Endometrium (tissue), 2 donors: ENCODE measurements around the gene ADAM10.
A peak's percentile ranks its signal among the peaks of the same experiment; 100 is the strongest.
"Not testable (repeated sequence)": the region's sequence is repeated elsewhere in the genome, so short reads cannot be mapped to it uniquely, and the experiment has no call there.

ENCODE experiments used
- FAIRE-seq: peaks from 2 replicates; lab custom pipeline; 2012; peaks lifted over from hg19 to GRCh38; lab: Jason Lieb, UNC
- donor health status: control.
- donor health status: control.

Gene ADAM10

DNA sequence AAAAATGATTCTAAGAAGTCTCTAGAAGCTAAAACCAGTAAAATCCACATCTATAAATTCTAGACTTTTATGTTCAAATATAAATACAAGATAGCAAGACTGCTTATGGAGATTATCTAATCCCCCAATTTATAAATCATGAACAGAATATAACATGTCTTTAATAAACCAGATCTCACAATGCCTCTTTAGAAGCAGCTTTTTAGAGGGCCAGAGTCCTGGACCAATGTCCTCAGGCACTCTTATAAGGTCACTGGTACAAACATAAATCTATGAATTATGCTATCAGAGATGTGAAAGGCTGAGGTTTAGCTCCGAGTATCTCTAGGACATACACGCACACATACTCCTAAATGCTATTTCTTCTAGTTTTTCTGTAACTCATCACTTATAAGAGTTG, 78.3 kb downstream of the ADAM10 start:
- no peak for FAIRE-seq

DNA sequence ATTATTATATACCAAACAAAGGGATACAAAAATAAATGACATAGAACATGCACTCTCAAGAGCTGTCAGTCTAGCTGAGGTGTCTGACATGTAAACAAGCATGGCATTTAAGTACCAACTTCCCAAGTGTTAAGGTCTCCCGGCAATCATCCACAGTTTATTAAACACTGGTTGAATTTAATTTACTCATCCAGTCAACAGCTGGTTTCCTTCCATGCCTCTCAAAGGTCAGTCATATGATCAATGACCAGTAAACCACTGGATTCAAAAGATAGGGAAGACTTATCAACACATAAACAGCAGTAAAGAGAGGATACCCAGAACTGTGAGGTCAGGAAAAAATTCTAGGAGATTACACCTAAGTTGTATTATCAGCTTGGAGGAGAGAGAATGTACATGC, 80.4 kb downstream of the ADAM10 start:
- no peak for FAIRE-seq

DNA sequence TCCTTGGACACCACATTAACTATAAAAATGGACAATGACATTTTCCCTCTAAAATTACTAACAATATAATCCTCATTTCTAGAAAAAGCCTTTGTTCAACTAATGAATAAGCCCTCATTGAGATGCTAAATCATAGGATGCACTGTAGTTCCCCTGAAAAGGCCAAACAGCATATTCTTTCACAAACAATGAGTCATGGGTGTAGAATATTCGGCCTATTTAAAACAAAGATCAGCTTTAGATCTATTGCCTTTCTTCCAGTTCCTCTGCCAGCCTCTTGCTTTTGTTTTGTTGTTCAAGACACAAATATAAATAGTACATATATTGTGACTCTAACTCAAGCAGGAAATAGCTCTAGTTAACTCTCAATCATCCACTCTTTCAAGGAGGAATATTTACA, 82.5 kb downstream of the ADAM10 start:
- FAIRE-seq = no peak

DNA sequence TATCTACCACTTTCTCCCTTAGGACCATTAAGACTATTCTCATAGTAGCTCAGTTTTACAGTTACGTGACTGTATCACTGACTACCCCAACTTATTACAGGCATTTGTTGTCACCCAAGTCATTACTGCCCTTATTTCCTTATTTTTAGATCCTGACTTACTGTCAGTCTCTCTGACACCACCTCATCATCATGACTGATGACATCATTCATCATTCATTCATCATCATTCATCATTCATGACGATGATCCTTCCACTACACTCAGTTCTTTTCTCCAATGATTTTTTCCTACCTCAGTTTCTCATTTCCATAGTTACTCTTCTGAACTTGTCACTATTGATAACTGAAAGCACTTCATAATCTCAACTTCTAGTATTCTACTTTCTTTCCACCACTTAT, 83.8 kb downstream of the ADAM10 start:
- FAIRE-seq = no peak

DNA sequence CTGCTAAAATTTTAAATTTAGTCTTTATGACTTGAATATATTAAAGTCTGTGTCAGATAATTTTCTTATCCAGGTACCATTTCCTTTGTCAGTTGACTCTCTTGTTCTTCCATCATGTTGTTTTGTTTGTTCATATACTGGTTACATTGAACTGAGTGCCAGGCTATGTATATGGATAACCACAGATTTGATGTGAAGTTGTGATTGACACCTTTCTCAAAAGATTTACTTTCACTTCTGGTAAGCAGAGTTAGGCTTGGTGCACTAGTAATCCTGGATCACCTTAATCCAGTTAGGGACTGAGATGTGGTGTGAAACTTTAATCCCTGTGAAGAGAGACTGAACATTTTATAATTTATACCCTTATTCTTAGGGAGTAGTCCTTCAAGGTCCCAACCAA, 99.4 kb downstream of the ADAM10 start:
- FAIRE-seq = no peak

DNA sequence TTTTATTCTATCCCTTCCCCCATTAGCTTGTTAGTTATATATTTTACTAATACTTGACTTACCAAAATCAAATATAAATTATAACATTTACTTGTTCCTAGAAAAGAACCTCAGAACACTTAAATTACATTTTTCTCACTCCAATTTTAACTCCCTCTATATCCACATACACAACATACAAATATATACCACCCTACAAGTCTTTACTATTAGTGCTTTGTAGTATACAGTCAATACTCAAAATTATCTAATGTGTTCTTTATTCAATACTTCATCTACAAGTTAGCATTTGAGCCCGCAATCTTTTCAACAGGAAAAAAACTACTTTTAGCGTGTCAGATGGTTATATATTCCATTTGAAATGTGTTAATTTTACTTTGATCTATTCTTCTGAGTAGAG, 100.3 kb downstream of the ADAM10 start:
- FAIRE-seq = no peak

DNA sequence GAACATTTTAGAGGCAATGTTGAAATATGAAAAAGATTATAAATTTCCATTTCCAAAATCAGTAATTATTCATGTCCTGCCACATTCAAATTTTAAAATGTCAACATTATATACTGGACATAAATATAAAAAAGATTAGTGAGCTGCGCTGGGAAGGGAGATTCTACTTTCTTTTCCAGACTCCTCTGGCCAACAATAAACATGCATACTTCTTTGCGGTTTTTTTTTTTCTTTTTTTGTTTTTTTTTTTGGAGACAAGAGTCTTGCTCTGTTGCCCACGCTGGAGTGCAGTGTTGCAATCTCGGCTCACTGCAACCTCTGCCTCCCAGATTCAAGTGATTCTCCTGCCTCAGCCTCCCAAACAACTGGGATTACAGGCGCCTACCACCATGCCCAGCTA, 105.5 kb downstream of the ADAM10 start:
- no peak for FAIRE-seq

DNA sequence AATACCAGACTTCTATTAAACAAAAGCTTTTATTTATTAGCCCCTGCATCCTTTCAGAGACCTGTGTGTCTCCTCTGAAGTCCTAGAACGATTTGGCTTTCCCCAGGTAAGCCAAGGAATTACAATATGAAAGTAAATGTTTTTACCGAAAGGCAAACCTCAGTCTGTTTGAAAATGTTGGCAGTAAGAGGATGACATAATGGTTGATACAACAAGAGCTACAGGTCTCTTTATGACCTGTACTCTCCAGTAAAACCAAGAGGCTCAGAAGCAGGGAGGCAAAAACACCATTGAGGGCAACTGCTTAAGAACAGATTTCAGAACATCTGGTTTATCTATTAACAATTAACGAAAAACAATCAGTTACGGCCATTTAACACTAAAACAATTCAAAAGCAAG, 107.8 kb downstream of the ADAM10 start:
- no peak for FAIRE-seq

DNA sequence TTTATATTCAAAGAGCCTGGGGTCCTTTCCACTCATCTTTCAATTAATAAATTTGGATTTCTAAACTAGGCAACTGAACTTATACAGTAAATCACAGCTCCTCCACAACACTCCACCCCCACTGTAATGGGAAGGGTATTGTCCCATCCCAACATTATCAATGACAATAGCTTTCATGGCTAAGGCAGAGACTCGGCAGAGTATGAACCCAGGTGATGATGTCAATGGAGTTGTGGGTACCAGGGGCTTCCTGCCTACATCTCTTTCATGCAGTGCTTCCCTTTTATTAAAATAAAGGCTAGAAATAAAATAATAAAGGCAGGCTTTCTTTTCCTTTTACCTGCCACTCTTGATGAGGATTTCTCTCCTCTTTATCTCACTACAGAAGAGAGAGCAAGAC, 109.5 kb downstream of the ADAM10 start:
- no peak for FAIRE-seq

DNA sequence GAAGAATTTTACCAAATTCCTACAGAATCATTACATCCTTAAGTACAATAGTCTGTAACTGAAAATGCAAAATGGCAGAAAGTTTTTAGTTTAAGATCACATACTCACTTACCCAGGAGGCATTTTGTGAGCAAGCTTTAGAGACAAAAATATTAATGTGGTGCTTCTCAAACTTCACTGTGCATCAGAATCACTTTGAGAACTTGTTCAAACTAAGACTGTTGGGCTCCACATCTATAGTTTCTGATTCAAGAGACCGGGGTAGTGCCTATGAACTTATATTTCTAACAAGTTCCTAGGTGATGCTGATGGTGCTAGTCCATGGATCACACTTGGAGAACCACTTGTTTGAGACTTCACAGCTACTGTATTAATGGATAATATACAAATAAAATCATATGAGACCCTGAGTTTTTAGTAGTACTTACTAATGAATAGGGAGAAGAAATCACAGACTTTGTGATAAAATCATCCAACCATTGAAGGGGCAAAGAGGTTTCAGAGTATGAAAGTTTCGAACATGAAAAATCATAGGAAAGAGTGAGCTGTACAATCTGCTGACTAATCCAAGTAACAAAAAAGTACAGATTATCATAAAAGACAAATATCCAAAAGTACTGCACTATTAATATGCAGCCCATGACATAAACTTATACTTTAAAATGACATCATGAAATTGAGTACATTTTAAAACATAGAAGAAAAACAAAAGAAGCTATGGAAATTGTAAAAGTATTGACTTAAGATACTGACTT, 110.3 kb downstream of the ADAM10 start:
- no peak for FAIRE-seq

DNA sequence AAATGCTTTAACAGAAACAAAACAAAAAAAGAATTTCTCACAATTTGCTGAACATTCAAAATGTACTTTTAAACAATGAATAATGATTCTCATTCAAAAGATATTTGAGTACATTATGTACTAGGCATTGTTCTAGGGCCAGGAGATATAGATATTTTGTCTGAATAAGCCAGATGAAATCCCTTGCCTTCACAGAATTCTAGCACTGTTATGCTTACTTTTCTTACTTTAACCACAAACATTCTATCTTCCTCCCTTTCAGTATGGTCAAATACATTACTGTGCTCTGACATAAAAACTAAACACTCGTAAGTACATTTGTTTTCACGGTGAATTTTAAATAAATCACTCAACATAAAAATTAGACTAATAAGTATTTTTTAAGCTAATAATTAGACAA, 116.7 kb downstream of the ADAM10 start:
- FAIRE-seq = no peak

DNA sequence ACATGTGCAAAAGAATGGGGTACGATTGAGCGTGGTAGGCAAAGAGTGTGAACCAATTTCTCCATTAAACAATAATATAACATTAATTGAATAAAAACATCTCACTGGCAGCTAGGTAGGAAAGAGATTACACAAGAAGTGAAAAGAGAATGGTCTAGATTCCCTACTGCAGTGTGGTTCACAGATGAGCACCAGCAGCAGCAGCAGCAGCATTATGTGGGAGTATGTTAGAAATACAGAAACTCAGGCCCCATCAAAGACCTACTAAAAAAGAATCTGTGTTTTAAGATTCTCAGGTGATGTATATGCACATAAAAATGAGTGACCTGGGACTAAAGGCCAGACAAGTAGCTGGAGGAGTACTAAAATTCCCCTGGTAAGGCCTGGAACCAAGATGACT, 118.2 kb downstream of the ADAM10 start:
- FAIRE-seq = no peak

DNA sequence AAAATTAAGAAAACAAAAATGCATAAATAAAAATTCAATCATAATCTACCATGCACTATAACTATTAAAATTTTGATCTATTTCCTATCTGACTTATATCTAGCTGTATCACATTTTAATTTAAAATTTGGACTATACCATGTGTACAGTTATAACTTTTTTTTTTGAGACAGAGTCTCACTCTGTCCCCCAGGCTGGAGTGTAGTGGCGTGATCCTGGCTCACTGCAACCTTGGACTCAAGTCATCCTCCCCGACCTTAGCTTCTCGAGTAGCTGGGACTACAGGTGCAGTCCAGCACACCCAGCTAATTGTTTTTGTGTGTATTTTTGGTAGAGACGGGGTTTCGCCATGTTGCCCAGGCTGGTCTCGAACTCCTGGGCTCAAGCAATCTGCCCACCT, 119.9 kb downstream of the ADAM10 start:
- no peak for FAIRE-seq

DNA sequence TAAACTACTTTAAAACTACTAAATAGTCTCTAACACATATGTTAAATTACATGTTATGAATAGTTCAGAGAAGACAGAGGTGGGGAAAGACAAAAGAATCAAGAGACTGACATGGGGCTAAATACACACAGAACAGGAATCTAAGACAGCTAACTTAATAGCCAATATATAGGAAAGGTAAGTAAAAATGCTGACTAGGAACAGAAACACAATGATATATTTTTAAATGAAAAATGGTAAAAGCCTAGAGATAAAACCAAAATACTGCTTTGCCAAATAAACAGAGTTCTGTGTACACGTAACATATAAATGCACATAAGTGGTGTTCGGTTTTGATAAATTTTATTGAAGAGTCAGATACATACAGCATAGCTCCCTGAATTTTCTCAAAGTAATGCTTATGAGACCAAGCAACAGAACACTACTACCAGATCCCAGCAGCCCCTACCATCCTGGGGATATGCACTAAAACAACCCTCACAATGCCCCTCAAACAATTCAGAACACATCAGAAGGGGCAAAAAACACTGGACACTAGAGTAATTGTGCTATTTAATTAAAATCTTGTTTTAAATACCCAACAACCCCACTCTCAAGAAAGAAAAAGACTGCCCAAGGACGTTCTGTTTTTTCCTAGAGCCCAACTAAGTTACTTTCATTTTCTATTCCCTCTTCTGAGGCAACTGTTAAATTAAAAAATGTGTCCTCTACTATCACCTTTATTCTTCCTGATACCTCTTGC, 121.1 kb downstream of the ADAM10 start:
- no peak for FAIRE-seq

DNA sequence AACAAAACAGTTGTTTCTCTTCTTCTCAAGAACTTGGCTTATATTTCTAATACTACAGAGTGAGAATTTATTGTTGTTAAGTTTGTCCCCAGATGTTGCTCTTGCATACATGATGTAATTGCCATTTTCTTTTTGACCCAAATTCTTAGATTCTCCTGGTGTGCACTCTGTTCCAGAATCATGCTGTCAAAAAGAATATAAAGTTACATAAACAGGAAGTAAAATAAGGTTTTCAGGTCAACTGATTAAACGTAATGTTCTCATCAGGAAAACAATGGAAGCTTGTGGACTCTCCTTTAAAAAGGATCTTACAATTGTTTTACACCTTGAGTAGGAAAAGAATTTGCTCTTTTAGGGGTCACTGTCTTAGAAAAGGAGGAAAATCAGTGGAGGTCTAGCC, 121.8 kb downstream of the ADAM10 start:
- peak; percentile 23 for FAIRE-seq

DNA sequence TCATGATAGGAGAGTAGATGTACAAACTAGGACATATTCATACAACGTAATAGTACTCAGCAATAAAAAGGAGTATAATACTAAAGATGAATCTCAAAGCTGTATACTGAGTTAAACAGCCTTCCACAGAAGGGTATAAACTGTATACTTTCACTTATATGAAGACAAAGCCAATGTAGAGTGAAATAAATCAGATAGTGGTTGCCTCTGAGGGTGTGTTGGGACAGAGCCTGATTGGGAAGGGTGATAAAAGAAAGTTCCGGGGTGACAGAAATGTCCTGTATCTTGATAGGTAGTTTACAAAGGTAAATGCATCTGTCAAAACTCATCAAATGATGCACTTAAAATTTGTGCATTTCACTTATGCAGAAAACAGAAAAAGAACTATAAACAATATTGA, 122.5 kb downstream of the ADAM10 start:
- FAIRE-seq = no peak

DNA sequence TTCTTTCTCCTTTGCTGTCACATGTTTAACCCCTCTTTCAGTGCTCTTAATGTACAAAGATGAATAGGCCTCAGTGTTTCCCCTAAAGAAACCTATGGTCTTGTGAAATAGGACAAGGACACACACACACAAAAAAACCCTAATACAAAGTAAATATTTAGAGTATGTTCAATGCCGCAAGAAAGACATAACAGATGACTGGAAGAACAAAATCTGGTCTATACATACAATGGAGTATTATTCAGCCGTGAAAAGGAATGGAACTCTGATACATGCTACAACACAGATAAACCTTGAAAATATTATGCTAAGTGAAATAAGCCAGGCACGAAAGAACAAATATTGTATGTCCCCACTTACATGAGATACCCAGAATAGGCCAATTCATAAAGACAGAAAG, 123.1 kb downstream of the ADAM10 start:
- FAIRE-seq = no peak

DNA sequence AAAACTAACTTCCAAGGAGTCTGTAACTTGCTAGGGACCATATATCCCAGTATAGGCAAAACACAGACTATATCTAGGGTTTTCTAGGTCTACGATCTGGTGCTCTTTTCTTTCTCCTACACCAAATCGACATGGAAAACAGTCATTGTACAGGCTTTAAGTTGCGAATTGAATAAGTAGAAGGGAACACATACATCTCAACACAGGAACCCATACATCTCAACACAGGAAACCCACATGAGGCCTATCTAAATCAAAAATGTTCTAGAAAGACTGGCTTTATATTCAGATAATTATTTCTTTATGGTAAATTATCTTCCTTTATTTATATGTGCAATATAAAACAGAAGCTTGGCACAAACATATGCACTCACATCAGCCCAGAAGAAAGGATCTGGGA, 126.6 kb downstream of the ADAM10 start:
- no peak for FAIRE-seq

DNA sequence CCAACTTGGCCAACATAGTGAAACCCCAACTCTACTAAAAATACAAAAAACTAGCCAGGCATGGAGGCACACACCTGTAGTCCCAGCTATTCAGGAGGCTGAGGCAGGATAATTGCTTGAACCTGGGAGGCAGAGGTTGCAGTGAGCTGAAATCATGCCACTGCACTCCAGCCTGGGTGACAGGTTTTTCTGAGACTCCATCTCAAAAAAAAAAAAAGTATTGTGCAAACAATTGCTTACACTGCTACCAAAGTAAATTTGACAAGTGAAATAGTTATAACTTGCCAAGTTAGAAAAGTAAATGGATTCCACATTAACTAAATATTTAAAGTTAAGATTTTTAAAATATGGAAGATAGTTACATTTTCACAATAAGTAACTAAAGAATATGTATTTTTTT, 129.2 kb downstream of the ADAM10 start:
- not testable (repeated sequence) for FAIRE-seq

DNA sequence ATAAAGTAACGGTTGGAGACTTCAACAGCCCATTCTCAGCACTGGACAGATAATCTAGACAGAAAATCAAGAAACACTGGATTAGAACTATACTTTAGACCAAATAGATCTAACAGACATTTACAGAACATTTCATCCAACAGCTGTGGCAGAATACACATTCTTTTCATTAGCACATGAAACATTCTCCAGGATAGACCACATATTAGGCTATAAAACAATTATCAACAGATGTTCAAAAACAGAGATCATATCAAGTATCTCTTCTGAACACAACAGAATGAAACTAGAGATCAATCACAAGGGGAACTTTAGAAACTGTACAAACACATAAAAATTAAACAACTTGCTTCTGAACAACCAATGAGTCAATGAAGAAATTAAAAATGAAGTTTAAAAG, 133.3 kb downstream of the ADAM10 start:
- peak; percentile 99 for FAIRE-seq

DNA sequence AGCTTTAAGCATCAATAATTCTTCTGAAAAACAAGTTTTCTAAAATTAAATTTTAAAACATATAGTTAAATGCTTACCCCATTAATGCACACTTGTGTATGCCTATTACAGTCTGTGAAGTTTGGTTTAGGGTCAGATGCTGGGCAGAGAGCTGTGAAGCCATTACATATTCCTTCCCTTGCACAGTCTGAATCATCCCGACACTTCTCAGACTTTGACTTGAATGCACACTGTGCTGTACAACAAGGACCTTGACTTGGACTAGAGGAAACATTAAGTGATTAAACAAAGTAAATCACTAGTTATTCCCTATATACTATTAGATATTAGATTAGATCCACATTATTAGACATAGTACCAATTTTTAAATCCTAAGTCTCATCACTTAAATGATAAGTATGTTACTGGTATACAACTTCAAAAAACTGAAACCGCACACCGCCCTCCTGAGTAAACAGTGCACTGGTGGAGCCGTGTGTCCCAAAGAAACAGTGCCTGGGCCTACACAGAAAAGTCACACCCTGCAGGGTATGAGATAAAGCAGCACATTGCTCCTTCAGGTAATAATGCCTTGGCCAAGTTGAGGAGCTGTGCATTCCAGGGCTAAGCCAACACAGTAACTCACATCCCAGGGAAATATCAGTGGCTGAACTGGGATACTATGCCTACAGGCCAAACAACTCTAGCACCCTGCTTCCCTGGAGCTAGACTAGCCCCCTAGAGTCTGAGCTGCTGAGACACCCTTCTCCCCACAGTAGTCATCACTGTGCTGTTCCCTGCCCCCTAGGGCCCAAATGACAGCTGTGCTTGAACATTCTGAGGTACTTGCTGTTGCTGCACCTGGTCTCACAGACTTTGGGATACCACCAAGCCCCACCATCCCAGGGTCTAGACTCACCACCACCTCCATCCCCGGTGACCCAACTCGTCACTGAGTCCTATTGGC, 137.5 kb downstream of the ADAM10 start:
- no peak for FAIRE-seq

DNA sequence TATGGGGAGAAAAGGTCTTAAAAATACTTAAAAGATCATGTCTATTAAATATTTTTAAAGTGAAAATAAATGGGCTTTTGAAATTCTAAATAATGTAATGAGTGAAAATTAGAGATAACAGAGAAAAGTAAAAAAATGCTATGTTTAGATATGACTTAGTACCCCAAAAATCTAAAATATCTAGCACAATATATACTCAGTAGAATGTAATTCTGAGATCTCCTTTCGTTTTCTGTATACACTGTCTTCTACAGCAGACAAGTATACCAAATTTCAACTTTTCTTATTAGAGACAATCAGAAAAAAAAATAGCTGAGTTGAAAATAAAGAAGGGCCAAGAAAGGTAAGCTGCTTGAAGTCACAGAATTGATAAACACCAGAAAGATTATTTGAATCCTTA, 140.8 kb downstream of the ADAM10 start:
- no peak for FAIRE-seq

DNA sequence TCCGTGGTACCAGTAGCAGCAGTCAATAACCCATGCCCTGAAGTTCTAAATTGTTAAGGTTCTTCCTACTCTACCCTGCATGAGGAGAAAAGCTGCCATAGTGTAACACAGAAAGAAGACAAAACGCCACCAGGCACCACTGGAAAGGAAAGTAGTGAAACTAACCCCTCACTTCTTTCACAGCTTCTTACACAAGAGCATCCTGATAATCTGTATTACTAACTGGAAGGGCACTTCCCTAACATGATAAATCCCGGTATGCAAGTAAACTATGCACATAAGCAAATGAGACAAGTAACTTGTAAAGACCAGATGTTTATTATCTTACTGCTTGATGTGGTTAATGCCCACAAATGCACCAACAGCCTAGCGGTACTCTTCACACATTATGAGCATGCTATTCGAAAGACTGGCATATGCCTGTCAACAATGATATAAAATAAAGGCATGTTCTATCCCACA, 141.3 kb downstream of the ADAM10 start:
- no peak for FAIRE-seq
